SK-N-SH (cell line): ENCODE data around the gene KLF13. TPM values are rescaled to one million over a fixed set of nuclear protein-coding genes. Genes with fewer than 3 reads are reported as not detected.

ENCODE experiments used
- CTCF ChIA-PET: fragments of 300-600, 350-600 bp; formaldehyde crosslinking; extraction: SDS; loops from one replicate; lab custom pipeline; 2021; lab: Yijun Ruan, JAX
- POLR2A ChIA-PET: fragments of 350-600 bp; sonication (Branson Sonifier 250); formaldehyde crosslinking; extraction: SDS; loops from one replicate; lab custom pipeline; 2020; ENCODE audit warnings: antibody characterized with exemption, inconsistent platforms; lab: Yijun Ruan, JAX
- DNase-seq: peaks from one replicate; pipeline ENCODE4 v3.0.0; 2012
- H2AFZ ChIP-seq: fragments of 200-600 bp; sonication (generic); 2 replicates; pipeline ENCODE4 v1.8.1; 2016; ENCODE audit warnings: antibody characterized with exemption, mild to moderate bottlenecking, low read depth
- H3F3A ChIP-seq: fragments of 200-600 bp; sonication (generic); replicated peaks from 2 replicates; pipeline ENCODE3; 2016; ENCODE audit warnings: antibody characterized with exemption, mild to moderate bottlenecking; ENCODE audit not compliant: insufficient read depth
- H3K27ac ChIP-seq, 2 experiments: fragments of 200-500 bp in 1 of 2; fragments of 200-600 bp in 1 of 2; sonication (Bioruptor generic) in 1 of 2; sonication (generic), shearing (Covaris generic) in 1 of 2; 2 replicates each; pipeline versions ENCODE4 v1.5.1 to v1.6.1; 2014 to 2016; ENCODE audit warnings: low read depth in 2 of 2, inconsistent platforms in 1 of 2, low read length in 1 of 2, mild to moderate bottlenecking in 1 of 2, mixed read lengths in 1 of 2
- H3K27me3 ChIP-seq: fragments of 200-600 bp; sonication (generic), shearing (Covaris generic); 2 replicates; pipeline ENCODE4 v1.6.1; 2016; ENCODE audit warnings: mixed run types; ENCODE audit not compliant: insufficient read depth
- H3K36me3 ChIP-seq, 2 experiments: fragments of 200-500 bp in 1 of 2; fragments of 200-600 bp in 1 of 2; sonication (Bioruptor generic) in 1 of 2; sonication (generic) in 1 of 2; replicated peaks in 1 of 2; 2 replicates each; pipeline versions ENCODE3 to v1.5.1; 2014 to 2016; ENCODE audit warnings: low read length in 1 of 2, mild to moderate bottlenecking in 1 of 2; ENCODE audit not compliant: insufficient read depth in 2 of 2, control insufficient read depth in 1 of 2
- H3K4me1 ChIP-seq, 2 experiments: fragments of 200-500 bp in 1 of 2; fragments of 200-600 bp in 1 of 2; sonication (Bioruptor generic) in 1 of 2; sonication (generic), shearing (Covaris generic) in 1 of 2; 2 replicates each; pipeline versions ENCODE4 v1.5.1 to v1.6.1; 2014 to 2016; ENCODE audit warnings: low read depth in 1 of 2, low read length in 1 of 2, mixed run types in 1 of 2; ENCODE audit not compliant: insufficient read depth in 2 of 2, control insufficient read depth in 1 of 2
- H3K4me2 ChIP-seq: fragments of 200-600 bp; sonication (generic), shearing (Covaris generic); 2 replicates; pipeline ENCODE4 v1.6.1; 2017; ENCODE audit warnings: mixed run types
- H3K4me3 ChIP-seq, 2 experiments: fragments of 200-500 bp in 1 of 2; fragments of 200-600 bp in 1 of 2; sonication (Bioruptor generic) in 1 of 2; sonication (generic), shearing (Covaris generic) in 1 of 2; 2 replicates each; pipeline versions ENCODE4 v1.5.1 to v1.8.1; 2014 to 2016; ENCODE audit warnings: low read depth in 2 of 2, inconsistent platforms in 1 of 2, low read length in 1 of 2, mild to moderate bottlenecking in 1 of 2, mixed read lengths in 1 of 2, moderate library complexity in 1 of 2
- H3K79me2 ChIP-seq: fragments of 200-600 bp; sonication (generic); 2 replicates; pipeline ENCODE4 v1.8.1; 2017; ENCODE audit warnings: mild to moderate bottlenecking; ENCODE audit not compliant: insufficient read depth
- H3K9ac ChIP-seq: fragments of 200-600 bp; sonication (generic); 2 replicates; pipeline ENCODE4 v1.6.1; 2017; ENCODE audit warnings: mixed run types
- H3K9me2 ChIP-seq: fragments of 200-600 bp; sonication (generic); 2 replicates; pipeline ENCODE4 v1.6.1; 2017; ENCODE audit warnings: mixed run types
- H3K9me3 ChIP-seq: fragments of 200-600 bp; sonication (generic); 2 replicates; pipeline ENCODE4 v1.6.1; 2017; ENCODE audit warnings: mixed run types, mild to moderate bottlenecking, moderate library complexity
- H4K20me1 ChIP-seq: fragments of 200-600 bp; sonication (generic); 2 replicates; pipeline ENCODE4 v1.6.1; 2017; ENCODE audit warnings: mild to moderate bottlenecking, mixed run types; ENCODE audit not compliant: insufficient read depth
- EZH2phosphoT487 ChIP-seq: fragments of 200-600 bp; sonication (generic); IDR thresholded peaks from 2 replicates; pipeline ENCODE4 v1.6.1; 2017; ENCODE audit warnings: low read depth, mixed run types, mild to moderate bottlenecking, antibody characterized with exemption, moderate library complexity, borderline replicate concordance
- FOXJ3 ChIP-seq: sonication (generic); formaldehyde crosslinking; IDR thresholded peaks from 2 replicates; pipeline ENCODE4 v1.5.1; 2020; ENCODE audit warnings: mild to moderate bottlenecking, missing genetic modification reagents
- GATA2 ChIP-seq: sonication (generic); formaldehyde crosslinking; IDR thresholded peaks from 2 replicates; pipeline ENCODE4 v1.5.0; 2020; ENCODE audit warnings: mild to moderate bottlenecking, missing genetic modification reagents
- NRF1 ChIP-seq: IDR thresholded peaks from 2 replicates; pipeline ENCODE4 v1.6.1; 2012; ENCODE audit warnings: low read depth, mild to moderate bottlenecking, low read length
- POLR2AphosphoS5 ChIP-seq: IDR thresholded peaks from 2 replicates; pipeline ENCODE4 v1.6.1; 2012; ENCODE audit warnings: low read depth, low read length
- RAD21 ChIP-seq: IDR thresholded peaks from 2 replicates; pipeline ENCODE4 v1.6.1; 2012; ENCODE audit warnings: mild to moderate bottlenecking, low read length
- RFX5 ChIP-seq: IDR thresholded peaks from 2 replicates; pipeline ENCODE4 v1.6.1; 2012; ENCODE audit warnings: mild to moderate bottlenecking, improper control_type of control experiment, low read length
- RXRA ChIP-seq: IDR thresholded peaks from 2 replicates; pipeline ENCODE4 v1.4.0; 2012; ENCODE audit warnings: low read depth, mild to moderate bottlenecking, borderline replicate concordance
- SIN3A ChIP-seq: IDR thresholded peaks from 2 replicates; pipeline ENCODE4 v1.6.1; 2012; ENCODE audit warnings: low read depth, mild to moderate bottlenecking, low read length, moderate library complexity, borderline replicate concordance
- YY1 ChIP-seq: IDR thresholded peaks from 2 replicates; pipeline ENCODE4 v1.4.0; 2012; ENCODE audit warnings: low read depth, mild to moderate bottlenecking
- WGBS: methylation state at CpG from one replicate; pipeline ENCODE4 v1.1.6; 2017; ENCODE audit warnings: low lambda C conversion rate; 5-methylcytosine and 5-hydroxymethylcytosine counted together
- polyA plus RNA-seq, 3 experiments: library from polyadenylated mRNA; depleted of rRNA; stranded (reverse); fragments of >200 nt; gene quantifications; 2 replicates each; pipeline ENCODE4 v1.2.3, GENCODE V29; 2012

The KLF13 gene
- polyA plus RNA-seq, 1 of the 3 experiments (the other 2 are of a cell fraction): 7.1 TPM

DNA sequence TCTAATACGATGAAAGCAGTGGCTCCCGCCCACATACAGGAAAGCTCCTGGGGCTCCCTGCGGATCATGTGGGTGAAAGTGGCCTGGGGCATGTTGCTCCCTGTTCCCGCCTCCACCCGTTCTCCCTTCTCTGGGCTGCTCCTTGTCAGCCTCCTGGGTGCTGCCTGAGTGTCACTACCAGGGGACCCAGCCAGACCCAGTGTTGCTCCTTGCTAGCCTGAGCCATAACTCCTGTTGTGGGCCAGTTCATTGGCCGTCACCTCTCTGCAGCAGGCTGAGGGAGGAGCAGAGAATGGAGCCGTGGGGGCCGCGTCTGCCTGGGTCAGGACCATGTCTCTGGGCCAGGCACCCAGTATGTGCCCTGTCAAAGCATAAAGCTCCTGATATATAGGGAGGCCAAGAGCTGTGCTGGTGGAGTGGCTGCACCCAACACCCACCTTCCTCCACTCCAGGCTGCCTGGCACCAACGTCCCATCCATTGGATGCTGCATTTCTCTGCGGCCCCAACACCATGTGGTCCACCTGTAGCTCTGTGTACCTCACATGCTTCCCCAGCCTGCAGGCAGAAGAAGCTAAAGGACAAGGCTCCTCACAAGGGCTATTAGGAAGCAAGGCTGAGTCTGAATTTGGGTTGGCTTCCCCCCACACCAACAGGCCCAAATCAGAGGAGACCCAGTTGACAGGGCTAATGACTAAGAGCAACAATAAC lies 40.5 kb downstream of the KLF13 start:
- H3K79me2 ChIP-seq: peaks cover 24% of the 10 kb centered on the region
- ChIA-PET POLR2A (interaction anchor here (0.8 to 1.5 kb wide), 2 partner anchors 21 to 68 kb away, joined by 4 to 5 read pairs; no protein-coding TSS in a partner anchor), CTCF (interaction anchor here (1.1 to 2.9 kb wide), 15 partner anchors 8 to 161 kb away, joined by 3 to 23 read pairs (median 5); partner anchors contain the start of gene KLF13)
- DNase-seq: no peak
- no peaks in the 10 kb centered on the region for H3K9me2 ChIP-seq
- no peak overlapping the region for H3K4me3 ChIP-seq
- no peak overlapping the region for H2AFZ ChIP-seq
- peaks cover 0 to 65% of the 10 kb centered on the region in 2 experiments; a peak in 2 of 4 replicates for H3K4me1 ChIP-seq
- H3K4me2 ChIP-seq: no peak overlapping the region
- TF ChIP-seq NRF1: no peak
- TF ChIP-seq YY1: no peak
- TF ChIP-seq RFX5: no peak
- TF ChIP-seq EZH2phosphoT487: no peak
- TF ChIP-seq RAD21: no peak
- no peak for TF ChIP-seq SIN3A
- no peak for TF ChIP-seq POLR2AphosphoS5
- no peaks in the 10 kb centered on the region for H3K9me3 ChIP-seq
- peak overlapping the region in 1 of 2 experiments; percentile 16; a peak in 1 of 4 replicates for H3K27ac ChIP-seq
- no peaks in the 10 kb centered on the region for H3F3A ChIP-seq
- WGBS: 93% methylated on average over 8 of the region's 11 CpGs
- peaks cover 26% of the 10 kb centered on the region for H4K20me1 ChIP-seq
- H3K27me3 ChIP-seq: no peaks in the 10 kb centered on the region
- H3K9ac ChIP-seq: no peak overlapping the region
- no peaks in the 10 kb centered on the region for H3K36me3 ChIP-seq

DNA sequence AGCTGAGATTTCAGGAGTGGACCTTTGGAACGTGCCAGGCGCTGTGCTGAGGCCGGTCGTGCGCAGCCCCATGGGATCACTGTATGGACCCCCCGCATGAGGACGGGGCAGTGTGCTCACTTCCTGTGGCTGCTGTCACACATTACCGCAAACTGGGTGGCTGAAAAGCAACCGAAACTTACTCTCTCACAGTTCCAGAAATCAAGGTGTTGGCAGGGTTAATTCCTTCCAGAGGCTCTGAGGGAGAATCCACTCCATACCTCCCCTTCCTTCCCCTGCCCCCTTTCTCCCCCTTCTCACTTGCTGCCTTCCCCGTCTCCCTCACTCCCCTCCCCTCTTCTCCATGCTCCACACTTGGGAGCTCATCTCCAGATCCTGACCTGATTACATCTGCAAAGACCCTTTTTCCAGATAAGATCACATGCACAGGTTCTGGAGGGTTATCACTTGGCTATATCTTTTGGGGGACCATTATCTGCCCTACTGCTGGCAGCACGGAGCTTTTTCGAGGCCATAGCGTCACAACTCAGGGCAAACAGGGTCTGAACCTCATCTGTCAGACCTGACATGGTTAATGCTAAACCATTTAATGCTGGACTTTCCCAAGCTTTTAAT lies 41.2 kb downstream of the KLF13 start:
- Histone ChIP-seq H3K9me2 (no peaks in the 10 kb centered on the region), H3K4me2 (no peak overlapping the region), H3K27me3 (no peaks in the 10 kb centered on the region), H3K79me2 (peaks cover 18% of the 10 kb centered on the region), H3K9ac (no peak overlapping the region), H4K20me1 (peaks cover 19% of the 10 kb centered on the region), H2AFZ (no peak overlapping the region), H3K36me3 (no peaks in the 10 kb centered on the region), H3K4me1 (peaks cover 0 to 68% of the 10 kb centered on the region in 2 experiments; a peak in 2 of 4 replicates), H3F3A (no peaks in the 10 kb centered on the region), H3K27ac (no peak overlapping the region; a peak in 1 of 4 replicates), H3K4me3 (no peak overlapping the region), H3K9me3 (no peaks in the 10 kb centered on the region)
- ChIA-PET POLR2A (interaction anchor here (0.8 to 1.5 kb wide), 2 partner anchors 20 to 67 kb away, joined by 4 to 5 read pairs; no protein-coding TSS in a partner anchor), CTCF (interaction anchor here (1.1 to 2.0 kb wide), 6 partner anchors 9 to 161 kb away, joined by 3 to 9 read pairs (median 4); no protein-coding TSS in a partner anchor)
- TF ChIP-seq RXRA (no peak), GATA2 (CRISPR knock-in tag) (peak; percentile 71)
- WGBS: 80% methylated on average over 8 of the region's 13 CpGs
- no peak for DNase-seq

DNA sequence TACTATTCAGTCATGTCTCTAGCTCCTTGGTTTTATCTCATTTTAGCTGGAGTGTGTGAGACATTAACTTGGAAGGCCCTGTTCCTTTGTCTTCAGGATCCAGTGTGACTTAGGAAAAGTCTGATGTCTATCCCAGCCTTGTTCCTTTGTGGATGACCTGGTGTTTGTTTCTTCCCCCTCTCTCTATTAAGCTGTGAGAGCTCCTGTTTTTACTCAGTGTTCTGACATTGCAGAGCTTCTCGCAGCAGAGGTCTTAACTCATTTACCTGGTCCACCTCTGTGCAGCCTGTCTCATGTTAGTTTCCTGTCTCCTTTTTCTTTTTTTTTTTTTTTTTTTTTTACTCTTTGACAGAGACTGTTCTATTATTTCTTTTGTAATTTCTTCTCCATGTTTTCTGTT lies 43.1 kb downstream of the KLF13 start:
- no peak for DNase-seq

More for the DNA sequence above, 43.1 kb downstream of the KLF13 start:
- Histone ChIP-seq H3F3A (no peaks in the 10 kb centered on the region), H3K9ac (no peak overlapping the region), H3K79me2 (peaks cover 7% of the 10 kb centered on the region), H3K9me2 (no peaks in the 10 kb centered on the region), H3K4me2 (no peak overlapping the region), H3K4me3 (no peak overlapping the region; a peak in 1 of 4 replicates), H3K9me3 (no peaks in the 10 kb centered on the region), H3K36me3 (no peaks in the 10 kb centered on the region), H3K4me1 (peaks cover 0 to 74% of the 10 kb centered on the region in 2 experiments; a peak in 2 of 4 replicates), H2AFZ (no peak overlapping the region), H4K20me1 (peaks cover 8% of the 10 kb centered on the region; the same call in 1 of the 2 replicates), H3K27me3 (no peaks in the 10 kb centered on the region), H3K27ac (no peak overlapping the region)
- TF ChIP-seq RXRA (no peak), FOXJ3 (CRISPR knock-in tag) (no peak)
- ChIA-PET POLR2A (interaction anchor here (0.9 kb wide), 1 partner anchor 8 kb away, joined by 3 read pairs; no protein-coding TSS in a partner anchor), CTCF (interaction anchor here (1.2 kb wide), 1 partner anchor 119 kb away, joined by 5 read pairs; no protein-coding TSS in a partner anchor)
- WGBS: 90% methylated on average over 1 of the region's 1 CpG
